Mucosa of stomach (tissue), 1 donor: ENCODE results near the gene BMP8A.
"Not testable (repeated sequence)": the region's sequence is repeated elsewhere in the genome, so short reads cannot be mapped to it uniquely, and the experiment has no call there.

Experiments used
- H3K27me3 ChIP-seq: one replicate; pipeline ENCODE4 v1.7.0; 2013; ENCODE audit warnings: mild to moderate bottlenecking, low read length; ENCODE audit not compliant: control insufficient read depth, insufficient read depth
- H3K36me3 ChIP-seq: one replicate; pipeline ENCODE4 v1.7.0; 2013; ENCODE audit warnings: low read length; ENCODE audit not compliant: control insufficient read depth, insufficient read depth
- H3K4me1 ChIP-seq: one replicate; pipeline ENCODE4 v1.7.0; 2013; ENCODE audit warnings: mild to moderate bottlenecking, low read length; ENCODE audit not compliant: control insufficient read depth, insufficient read depth
- H3K4me3 ChIP-seq: one replicate; pipeline ENCODE4 v1.7.0; 2013; ENCODE audit warnings: low read length
- H3K9ac ChIP-seq: one replicate; pipeline ENCODE4 v1.7.0; 2013; ENCODE audit warnings: mild to moderate bottlenecking, low read length, moderate library complexity
- H3K9me3 ChIP-seq: one replicate; pipeline ENCODE4 v1.7.0; 2013; ENCODE audit warnings: mild to moderate bottlenecking, low read length, moderate library complexity; ENCODE audit not compliant: control insufficient read depth
- donor health status: Pancreatic carcinoma.

Gene BMP8A

DNA sequence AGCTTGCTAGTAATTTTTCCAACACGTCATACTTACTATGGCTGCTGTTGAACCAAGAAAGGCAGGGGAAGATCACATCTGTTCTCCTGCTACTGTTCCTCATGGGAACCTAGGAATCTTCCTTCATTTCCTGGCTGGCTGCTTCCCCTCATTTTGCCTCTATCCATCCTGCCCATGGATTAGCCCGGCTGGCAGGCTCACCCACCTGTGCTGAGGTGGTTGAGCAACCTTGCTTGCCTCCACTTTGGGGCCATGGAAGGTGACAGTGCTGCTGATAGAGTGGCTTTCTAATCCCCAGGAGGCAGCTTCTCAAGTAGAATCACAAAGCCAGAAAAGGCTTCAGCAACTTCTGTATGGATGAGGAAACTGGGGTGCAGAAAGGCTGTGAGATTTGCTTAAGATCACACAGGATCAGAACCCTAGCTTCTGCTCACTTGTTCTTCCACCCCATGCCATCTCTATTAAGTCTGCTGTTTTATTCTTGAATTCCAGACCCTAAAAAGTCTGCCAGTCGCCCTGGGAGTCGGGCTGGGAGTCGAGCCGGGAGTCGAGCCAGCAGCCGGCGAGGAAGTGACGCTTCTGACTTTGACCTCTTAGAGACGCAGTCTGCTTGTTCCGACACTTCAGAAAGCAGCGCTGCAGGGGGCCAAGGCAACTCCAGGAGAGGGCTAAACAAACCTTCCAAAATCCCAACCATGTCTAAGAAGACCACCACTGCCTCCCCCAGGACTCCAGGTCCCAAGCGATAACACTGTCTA is 6.2 kb upstream of the BMP8A start:
- Histone ChIP-seq H3K4me3 (no peak overlapping the region), H3K36me3 (peaks cover 14% of the 10 kb centered on the region), H3K27me3 (peaks cover under 1% of the 10 kb centered on the region), H3K4me1 (no peaks in the 10 kb centered on the region), H3K9ac (no peak overlapping the region), H3K9me3 (no peaks in the 10 kb centered on the region)

- Histone ChIP-seq H3K9ac (no peak overlapping the region), H3K9me3 (no peaks in the 10 kb centered on the region), H3K36me3 (peaks cover 11% of the 10 kb centered on the region), H3K4me3 (no peak overlapping the region), H3K4me1 (peaks cover 5% of the 10 kb centered on the region), H3K27me3 (peaks cover 19% of the 10 kb centered on the region)
Observed at GRCh38 chr1:39488012-39488545, 3.4 kb upstream of the BMP8A start.

DNA sequence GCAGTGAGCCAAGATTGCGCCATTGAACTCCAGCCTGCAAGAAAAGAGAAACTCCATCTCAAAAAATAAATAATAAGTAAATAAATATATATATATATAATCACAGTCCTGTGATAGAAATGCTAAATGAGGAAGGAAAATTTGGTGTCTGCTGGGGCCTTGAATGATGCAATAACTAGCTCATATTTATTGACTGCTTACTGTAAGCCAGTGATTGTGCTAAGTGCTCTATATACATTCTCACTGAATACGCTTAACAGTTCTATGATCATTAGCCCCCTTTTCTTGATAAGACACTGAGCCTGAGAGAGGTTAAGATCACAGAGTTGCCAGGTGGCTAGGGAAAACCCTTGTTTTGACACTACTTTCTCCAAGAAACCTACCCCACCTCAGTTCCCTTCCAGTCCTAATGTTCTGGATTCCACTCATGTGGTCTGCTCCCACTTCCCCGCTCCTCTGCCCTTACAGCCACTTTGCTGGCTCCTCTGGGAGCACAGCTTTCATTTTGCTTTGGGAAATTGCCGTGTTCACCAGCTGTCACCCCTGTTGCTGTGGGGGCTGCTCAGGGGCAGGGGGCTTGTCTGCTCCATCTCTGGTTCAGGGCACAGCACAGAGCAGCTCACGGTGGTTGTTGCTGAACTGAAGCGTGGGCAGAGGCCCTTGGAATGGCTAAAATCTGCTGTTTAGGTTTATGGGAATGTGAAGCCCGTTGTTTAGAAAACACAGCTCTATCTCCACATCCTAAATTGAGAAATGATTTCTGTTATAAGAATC is 2.5 kb upstream of the BMP8A start:
- peaks cover 5% of the 10 kb centered on the region for H3K4me1 ChIP-seq
- no peak overlapping the region for H3K4me3 ChIP-seq
- peaks cover 25% of the 10 kb centered on the region for H3K27me3 ChIP-seq
- H3K9me3 ChIP-seq, result no peaks in the 10 kb centered on the region
- H3K9ac ChIP-seq, result no peak overlapping the region
- peaks cover 6% of the 10 kb centered on the region for H3K36me3 ChIP-seq

DNA sequence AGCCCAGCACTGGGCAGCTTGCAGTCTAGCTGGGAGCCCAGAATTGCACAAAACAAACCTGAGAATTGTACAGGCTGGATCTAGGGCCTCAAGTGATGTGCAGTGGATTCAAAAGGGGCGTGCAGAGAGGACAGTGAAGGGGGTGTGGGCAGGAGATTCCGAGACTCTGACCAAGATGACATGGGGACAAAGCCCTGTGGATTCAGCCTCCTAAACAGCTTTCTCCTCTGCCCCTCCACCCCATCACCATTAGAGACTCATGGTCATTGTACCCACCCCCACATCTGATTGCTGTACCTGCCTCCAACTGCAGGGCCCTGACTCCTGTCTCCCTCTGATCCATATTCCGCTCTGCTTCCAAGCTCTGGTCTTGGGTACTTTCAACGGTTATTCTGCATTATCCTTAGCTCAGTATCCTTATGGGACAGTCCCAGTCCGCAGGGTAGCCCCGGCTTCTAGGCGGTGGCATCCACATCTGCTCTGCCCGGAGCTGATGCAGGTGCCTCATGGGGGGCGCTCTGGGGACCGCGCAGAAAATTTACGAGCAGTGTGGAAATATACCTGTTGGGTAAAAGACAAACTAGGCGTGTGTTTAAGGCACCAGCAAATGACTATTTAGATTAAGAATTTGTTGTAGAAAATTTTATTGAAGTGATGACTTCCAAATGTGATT is 1.7 kb upstream of the BMP8A start:
- H3K4me1 ChIP-seq, result peaks cover 5% of the 10 kb centered on the region
- H3K9me3 ChIP-seq, result no peaks in the 10 kb centered on the region
- no peak overlapping the region for H3K4me3 ChIP-seq
- H3K36me3 ChIP-seq, result peaks cover 3% of the 10 kb centered on the region
- H3K27me3 ChIP-seq, result peaks cover 27% of the 10 kb centered on the region
- no peak overlapping the region for H3K9ac ChIP-seq

GRCh38 chr1:39490596-39491145 is 765 bp upstream of the BMP8A start:
- peaks cover 27% of the 10 kb centered on the region for H3K27me3 ChIP-seq
- H3K9me3 ChIP-seq, result no peaks in the 10 kb centered on the region
- H3K36me3 ChIP-seq, result no peaks in the 10 kb centered on the region
- H3K4me1 ChIP-seq, result peaks cover 5% of the 10 kb centered on the region
- no peak overlapping the region for H3K9ac ChIP-seq
- H3K4me3 ChIP-seq, result no peak overlapping the region

- H3K36me3 ChIP-seq, H3K9me3 ChIP-seq, H3K4me1 ChIP-seq, H3K9ac ChIP-seq, H3K4me3 ChIP-seq: not testable (repeated sequence)
- H3K27me3 ChIP-seq, result peaks cover 27% of the 10 kb centered on the region
Observed at GRCh38 chr1:39492118-39493042, 944 bp downstream of the BMP8A start.

- H3K27me3 ChIP-seq, result peaks cover 27% of the 10 kb centered on the region
- H3K9ac ChIP-seq, result not testable (repeated sequence)
Observed at GRCh38 chr1:39493043-39493810, 1.8 kb downstream of the BMP8A start.

GRCh38 chr1:39494671-39495410 is 3.4 kb downstream of the BMP8A start:
- peaks cover 5% of the 10 kb centered on the region for H3K4me1 ChIP-seq
- no peaks in the 10 kb centered on the region for H3K36me3 ChIP-seq
- no peaks in the 10 kb centered on the region for H3K9me3 ChIP-seq
- H3K4me3 ChIP-seq, result no peak overlapping the region
- H3K27me3 ChIP-seq, result peaks cover 27% of the 10 kb centered on the region
- H3K9ac ChIP-seq, result no peak overlapping the region

More at GRCh38 chr1:39493043-39493810, 1.8 kb downstream of the BMP8A start:
- not testable (repeated sequence) for H3K4me3 ChIP-seq, H3K36me3 ChIP-seq, H3K4me1 ChIP-seq, H3K9me3 ChIP-seq

- not testable (repeated sequence) for H3K4me1 ChIP-seq, H3K9me3 ChIP-seq, H3K4me3 ChIP-seq, H3K9ac ChIP-seq, H3K36me3 ChIP-seq
- peaks cover 18% of the 10 kb centered on the region for H3K27me3 ChIP-seq
Observed at GRCh38 chr1:39496520-39496919, 5.1 kb downstream of the BMP8A start.

DNA sequence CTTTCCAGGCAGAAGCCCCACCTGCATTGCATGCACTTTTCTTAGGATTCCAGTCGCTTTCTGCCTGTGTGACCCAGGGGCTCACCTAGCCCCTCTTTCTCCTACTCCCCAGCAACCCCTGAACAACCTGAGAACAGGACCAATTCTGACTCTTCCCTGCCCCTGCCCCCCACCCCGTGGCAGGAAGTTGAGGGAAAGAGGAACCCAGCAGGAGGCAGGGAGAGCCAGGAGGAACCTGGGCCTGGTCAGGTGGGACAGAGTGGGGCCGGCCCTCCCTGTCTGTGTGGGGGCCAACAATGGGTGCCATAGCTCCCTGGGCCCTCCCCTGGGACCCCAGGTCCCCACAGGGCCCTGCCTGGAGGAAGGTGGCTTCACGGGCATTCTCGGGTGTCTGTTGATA is 6.1 kb downstream of the BMP8A start:
- H3K9me3 ChIP-seq, result no peaks in the 10 kb centered on the region
- no peak overlapping the region for H3K9ac ChIP-seq
- no peaks in the 10 kb centered on the region for H3K4me1 ChIP-seq
- peaks cover 13% of the 10 kb centered on the region for H3K27me3 ChIP-seq
- H3K36me3 ChIP-seq, result no peaks in the 10 kb centered on the region
- H3K4me3 ChIP-seq, result no peak overlapping the region
